HUES6 (cell line): ENCODE data around the gene LHX2.

Experiments used
- H3K27ac ChIP-seq: 2 replicates; pipeline ENCODE4 v1.7.0; 2013; ENCODE audit warnings: low read depth, mild to moderate bottlenecking, low read length, inconsistent platforms
- H3K27me3 ChIP-seq: 2 replicates; pipeline ENCODE4 v1.6.1; 2013; ENCODE audit warnings: low read length; ENCODE audit not compliant: control insufficient read depth, insufficient read depth
- H3K36me3 ChIP-seq: 2 replicates; pipeline ENCODE4 v1.6.1; 2013; ENCODE audit warnings: low read length; ENCODE audit not compliant: control insufficient read depth, insufficient read depth
- H3K4me1 ChIP-seq: 2 replicates; pipeline ENCODE4 v1.6.1; 2013; ENCODE audit warnings: low read length; ENCODE audit not compliant: control insufficient read depth, insufficient read depth
- H3K4me3 ChIP-seq: 2 replicates; pipeline ENCODE4 v1.5.1; 2013; ENCODE audit warnings: low read depth, low read length
- H3K9ac ChIP-seq: one replicate; pipeline ENCODE4 v1.6.1; 2013; ENCODE audit warnings: mild to moderate bottlenecking, low read length
- H3K9me3 ChIP-seq: 2 replicates; pipeline ENCODE4 v1.6.1; 2013; ENCODE audit warnings: low read depth, low read length; ENCODE audit not compliant: control insufficient read depth, insufficient read depth

The LHX2 gene

GRCh38 chr9:124050955-124051354 lies 39.4 kb downstream of the LHX2 start:
- H3K36me3 ChIP-seq = no peaks in the 10 kb centered on the region
- no peak overlapping the region for H3K4me3 ChIP-seq
- H3K9ac ChIP-seq = no peak overlapping the region
- H3K9me3 ChIP-seq = no peaks in the 10 kb centered on the region
- peaks cover 6% of the 10 kb centered on the region; the same call in 1 of the 2 replicates for H3K4me1 ChIP-seq
- H3K27me3 ChIP-seq = peaks cover 8% of the 10 kb centered on the region
- H3K27ac ChIP-seq = no peak overlapping the region

GRCh38 chr9:124052401-124052800 lies 40.8 kb downstream of the LHX2 start:
- H3K9me3 ChIP-seq = no peaks in the 10 kb centered on the region
- H3K9ac ChIP-seq = no peak overlapping the region
- no peaks in the 10 kb centered on the region for H3K36me3 ChIP-seq
- H3K27ac ChIP-seq = no peak overlapping the region
- H3K4me1 ChIP-seq = peaks cover 6% of the 10 kb centered on the region; the same call in 1 of the 2 replicates
- no peaks in the 10 kb centered on the region for H3K27me3 ChIP-seq
- no peak overlapping the region for H3K4me3 ChIP-seq

- H3K27ac ChIP-seq = no peak overlapping the region
- no peaks in the 10 kb centered on the region for H3K9me3 ChIP-seq
- no peak overlapping the region for H3K9ac ChIP-seq
- no peak overlapping the region for H3K4me3 ChIP-seq
- H3K36me3 ChIP-seq = no peaks in the 10 kb centered on the region
- peaks cover 6% of the 10 kb centered on the region; the same call in 1 of the 2 replicates for H3K4me1 ChIP-seq
- H3K27me3 ChIP-seq = no peaks in the 10 kb centered on the region
Observed at GRCh38 chr9:124054582-124055227, 43.1 kb downstream of the LHX2 start.

GRCh38 chr9:124060844-124061605 lies 49.5 kb downstream of the LHX2 start:
- no peak overlapping the region for H3K9ac ChIP-seq
- no peak overlapping the region for H3K4me3 ChIP-seq
- H3K27ac ChIP-seq = no peak overlapping the region
- no peaks in the 10 kb centered on the region for H3K27me3 ChIP-seq
- H3K9me3 ChIP-seq = no peaks in the 10 kb centered on the region
- no peaks in the 10 kb centered on the region for H3K4me1 ChIP-seq
- no peaks in the 10 kb centered on the region for H3K36me3 ChIP-seq

GRCh38 chr9:124062172-124062571 lies 50.6 kb downstream of the LHX2 start:
- H3K27me3 ChIP-seq = no peaks in the 10 kb centered on the region
- H3K4me3 ChIP-seq = no peak overlapping the region
- no peak overlapping the region for H3K9ac ChIP-seq
- H3K36me3 ChIP-seq = no peaks in the 10 kb centered on the region
- H3K27ac ChIP-seq = no peak overlapping the region
- no peaks in the 10 kb centered on the region for H3K4me1 ChIP-seq
- no peaks in the 10 kb centered on the region for H3K9me3 ChIP-seq

- no peaks in the 10 kb centered on the region for H3K4me1 ChIP-seq
- H3K9me3 ChIP-seq = no peaks in the 10 kb centered on the region; the same call in 1 of the 2 replicates
- H3K27me3 ChIP-seq = no peaks in the 10 kb centered on the region
- H3K27ac ChIP-seq = no peak overlapping the region
- H3K4me3 ChIP-seq = no peak overlapping the region
- H3K36me3 ChIP-seq = no peaks in the 10 kb centered on the region
- H3K9ac ChIP-seq = no peak overlapping the region
Observed at GRCh38 chr9:124066783-124067577, 55.4 kb downstream of the LHX2 start.

GRCh38 chr9:124068251-124068650 lies 56.7 kb downstream of the LHX2 start:
- H3K36me3 ChIP-seq = no peaks in the 10 kb centered on the region
- H3K27me3 ChIP-seq = peaks cover 4% of the 10 kb centered on the region; the same call in 1 of the 2 replicates
- H3K4me1 ChIP-seq = no peaks in the 10 kb centered on the region
- no peak overlapping the region for H3K4me3 ChIP-seq
- no peak overlapping the region for H3K9ac ChIP-seq
- no peaks in the 10 kb centered on the region; the same call in 1 of the 2 replicates for H3K9me3 ChIP-seq
- H3K27ac ChIP-seq = no peak overlapping the region

- peaks cover 4% of the 10 kb centered on the region; the same call in 1 of the 2 replicates for H3K27me3 ChIP-seq
- H3K9me3 ChIP-seq = peaks cover 8% of the 10 kb centered on the region
- no peak overlapping the region for H3K4me3 ChIP-seq
- no peaks in the 10 kb centered on the region for H3K36me3 ChIP-seq
- H3K4me1 ChIP-seq = peaks cover 14% of the 10 kb centered on the region; the same call in 1 of the 2 replicates
- no peak overlapping the region for H3K27ac ChIP-seq
- no peak overlapping the region for H3K9ac ChIP-seq
Observed at GRCh38 chr9:124074746-124075145, 63.2 kb downstream of the LHX2 start.

- H3K36me3 ChIP-seq = no peaks in the 10 kb centered on the region
- no peak overlapping the region for H3K4me3 ChIP-seq
- peaks cover 14% of the 10 kb centered on the region; the same call in 1 of the 2 replicates for H3K4me1 ChIP-seq
- H3K9ac ChIP-seq = no peak overlapping the region
- H3K27me3 ChIP-seq = peaks cover 4% of the 10 kb centered on the region; the same call in 1 of the 2 replicates
- no peak overlapping the region for H3K27ac ChIP-seq
- H3K9me3 ChIP-seq = peaks cover 8% of the 10 kb centered on the region
Observed at GRCh38 chr9:124075761-124076160, 64.2 kb downstream of the LHX2 start.

- Histone ChIP-seq H3K9me3 (peaks cover 8% of the 10 kb centered on the region), H3K9ac (no peak overlapping the region), H3K27ac (no peak overlapping the region), H3K4me1 (peaks cover 14% of the 10 kb centered on the region; the same call in 1 of the 2 replicates), H3K36me3 (no peaks in the 10 kb centered on the region), H3K4me3 (no peak overlapping the region), H3K27me3 (no peaks in the 10 kb centered on the region; the same call in 1 of the 2 replicates)
Observed at GRCh38 chr9:124077915-124078572, 66.5 kb downstream of the LHX2 start.
